MCF 10A (cell line): Measurements from ENCODE around the gene ITGAV. TPM values are rescaled to one million over a fixed set of nuclear protein-coding genes. Genes with fewer than 3 reads are reported as not detected.

Experiments
- BruUV-seq: library from RNA; stranded (reverse); fragments of 400-500 nt; replicated peaks from 2 replicates; lab custom pipeline; 2021; lab: Mats Ljungman, UMichigan
- CTCF ChIA-PET: fragments of 300-600 bp; sonication (Branson Sonifier 250); formaldehyde crosslinking; extraction: SDS; loops from one replicate; lab custom pipeline; 2021; ENCODE audit warnings: antibody characterized with exemption, inconsistent platforms; lab: Yijun Ruan, JAX
- POLR2A ChIA-PET: fragments of 300-600, 350-650 bp; sonication (Branson Sonifier 250); formaldehyde crosslinking; extraction: SDS; loops from one replicate; lab custom pipeline; 2020; ENCODE audit warnings: antibody characterized with exemption, inconsistent platforms; lab: Yijun Ruan, JAX
- DNase-seq: peaks from one replicate; pipeline ENCODE4 v3.0.0-alpha.2; 2018; ENCODE audit not compliant: unreplicated experiment
- H3K27ac Mint-ChIP-seq: one replicate; pipeline ENCODE4 v1.8.0; 2022; ENCODE audit warnings: mild to moderate bottlenecking, low read depth, mixed read lengths; ENCODE audit not compliant: unreplicated experiment
- H3K27me3 Mint-ChIP-seq: one replicate; pipeline ENCODE4 v1.8.0; 2022; ENCODE audit warnings: mixed read lengths; ENCODE audit not compliant: insufficient read depth, unreplicated experiment
- H3K36me3 Mint-ChIP-seq: one replicate; pipeline ENCODE4 v1.8.0; 2022; ENCODE audit warnings: mild to moderate bottlenecking, moderate library complexity, mixed read lengths; ENCODE audit not compliant: insufficient read depth, unreplicated experiment
- H3K4me1 Mint-ChIP-seq: one replicate; pipeline ENCODE4 v1.8.0; 2022; ENCODE audit warnings: mixed read lengths; ENCODE audit not compliant: insufficient read depth, unreplicated experiment
- H3K4me3 Mint-ChIP-seq: one replicate; pipeline ENCODE4 v1.8.0; 2022; ENCODE audit warnings: mild to moderate bottlenecking, moderate library complexity, mixed read lengths; ENCODE audit not compliant: unreplicated experiment
- H3K9me3 Mint-ChIP-seq: one replicate; pipeline ENCODE4 v1.8.0; 2022; ENCODE audit warnings: mixed read lengths; ENCODE audit not compliant: unreplicated experiment
- CTCF ChIP-seq: fragments of 200-600 bp; IDR thresholded peaks from one replicate; pipeline ENCODE4 v1.8.0; 2022; ENCODE audit warnings: antibody characterized with exemption, mild to moderate bottlenecking; ENCODE audit not compliant: unreplicated experiment
- intact Hi-C: fragments of 100-400 bp; cut with micrococcal nuclease; formaldehyde crosslinking; loops from 2 replicates; pipeline ENCODE4 v1.14.1; 2022
- total RNA-seq: library from RNA; stranded (reverse); gene quantifications from 2 replicates; pipeline ENCODE4 v1.2.3, GENCODE V29; 2022

ITGAV gene
- total RNA-seq, 1 experiment from 2014 or later, result 56.1 TPM

- BruUV-seq, result TSS peak; percentile 20
- POLR2A ChIA-PET, result interaction anchor here (0.7 to 1.0 kb wide), 4 partner anchors 27 to 852 kb away, joined by 3 to 5 read pairs (median 3); partner anchors contain the start of gene ITGAV
- CTCF ChIA-PET, result interaction anchor here (0.6 to 1.0 kb wide), 3 partner anchors 42 to 792 kb away, joined by 3 to 4 read pairs (median 3); no protein-coding TSS in a partner anchor
- TF ChIP-seq CTCF, result no peak
- no peak for DNase-seq
- peaks cover 6% of the 10 kb centered on the region for H3K4me1 Mint-ChIP-seq
- intact Hi-C loops, result no loop called here
- H3K27me3 Mint-ChIP-seq, result no peaks in the 10 kb centered on the region
- H3K27ac Mint-ChIP-seq, result no peak overlapping the region
- no peaks in the 10 kb centered on the region for H3K9me3 Mint-ChIP-seq
- peak overlapping the region; percentile 81 for H3K4me3 Mint-ChIP-seq
- H3K36me3 Mint-ChIP-seq, result no peaks in the 10 kb centered on the region
These were observed 105.4 kb downstream of the ITGAV start for GRCh38 chr2:186695081-186695756.

- POLR2A ChIA-PET, result interaction anchor here (1.0 kb wide), 1 partner anchor 211 kb away, joined by 3 read pairs; no protein-coding TSS in a partner anchor
- peaks cover 6% of the 10 kb centered on the region for H3K4me1 Mint-ChIP-seq
- intact Hi-C loops, result no loop called here
- TF ChIP-seq CTCF, result no peak
- DNase-seq, result no peak
- no TSS peak for BruUV-seq
- no peak overlapping the region for H3K27ac Mint-ChIP-seq
- CTCF ChIA-PET, result no interaction called here
- no peaks in the 10 kb centered on the region for H3K9me3 Mint-ChIP-seq
- no peaks in the 10 kb centered on the region for H3K27me3 Mint-ChIP-seq
- no peaks in the 10 kb centered on the region for H3K36me3 Mint-ChIP-seq
- H3K4me3 Mint-ChIP-seq, result no peak overlapping the region
These were observed 106.4 kb downstream of the ITGAV start for GRCh38 chr2:186696290-186696689.

- ChIA-PET CTCF (no interaction called here), POLR2A (interaction anchor here (1.0 kb wide), 1 partner anchor 211 kb away, joined by 3 read pairs; no protein-coding TSS in a partner anchor)
- H3K27ac Mint-ChIP-seq, result no peak overlapping the region
- peaks cover 6% of the 10 kb centered on the region for H3K4me1 Mint-ChIP-seq
- BruUV-seq, result no TSS peak
- TF ChIP-seq CTCF, result no peak
- DNase-seq, result no peak
- H3K36me3 Mint-ChIP-seq, result no peaks in the 10 kb centered on the region
- no peaks in the 10 kb centered on the region for H3K9me3 Mint-ChIP-seq
- intact Hi-C loops, result no loop called here
- H3K27me3 Mint-ChIP-seq, result no peaks in the 10 kb centered on the region
- H3K4me3 Mint-ChIP-seq, result no peak overlapping the region
These were observed 106.9 kb downstream of the ITGAV start for GRCh38 chr2:186696804-186697203.

- Mint-ChIP-seq H3K4me1 (peaks cover 6% of the 10 kb centered on the region), H3K4me3 (no peak overlapping the region), H3K9me3 (no peaks in the 10 kb centered on the region), H3K27ac (no peak overlapping the region), H3K36me3 (no peaks in the 10 kb centered on the region), H3K27me3 (no peaks in the 10 kb centered on the region)
- BruUV-seq, result no TSS peak
- POLR2A ChIA-PET, result no interaction called here
- intact Hi-C loops, result no loop called here
- TF ChIP-seq CTCF, result no peak
- CTCF ChIA-PET, result no interaction called here
- no peak for DNase-seq
These were observed 107.7 kb downstream of the ITGAV start for GRCh38 chr2:186697536-186697935.
